GM23338 (cell line): ENCODE measurements around the gene PML. TPM values are rescaled to one million over a fixed set of nuclear protein-coding genes. Genes with fewer than 3 reads are reported as not detected.

Experiments used
- ATAC-seq: fragments of 200-7000 bp; cut with Tn5 transposase; 3 replicates; pipeline ENCODE4 v1.9.1; 2020
- DNase-seq: peaks from one replicate; pipeline ENCODE4 v3.0.0-alpha.2; 2015; ENCODE audit warnings: low spot score
- H2AFZ ChIP-seq: fragments of 200-600 bp; sonication (generic); 2 replicates; pipeline ENCODE4 v1.8.0; 2016; ENCODE audit warnings: antibody characterized with exemption, mild to moderate bottlenecking, moderate library complexity
- H3F3A ChIP-seq: fragments of 200-600 bp; sonication (generic); replicated peaks from 2 replicates; pipeline ENCODE4 v1.8.0; 2017; ENCODE audit warnings: antibody characterized with exemption, mixed run types, low read depth
- H3K27ac ChIP-seq: fragments of 200-600 bp; sonication (generic); 2 replicates; pipeline ENCODE4 v1.6.1; 2016; ENCODE audit warnings: low read depth
- H3K27me3 ChIP-seq: fragments of 200-600 bp; sonication (generic); 2 replicates; pipeline ENCODE4 v1.8.0; 2016; ENCODE audit warnings: mild to moderate bottlenecking, mixed run types, moderate library complexity; ENCODE audit not compliant: insufficient read depth
- H3K36me3 ChIP-seq: fragments of 200-600 bp; sonication (generic); 2 replicates; pipeline ENCODE4 v1.8.0; 2016; ENCODE audit warnings: mild to moderate bottlenecking; ENCODE audit not compliant: insufficient read depth
- H3K4me1 ChIP-seq: fragments of 200-600 bp; sonication (generic); 2 replicates; pipeline ENCODE4 v1.8.0; 2016; ENCODE audit warnings: mild to moderate bottlenecking, moderate library complexity; ENCODE audit not compliant: insufficient read depth
- H3K4me2 ChIP-seq: fragments of 200-600 bp; sonication (generic); 2 replicates; pipeline ENCODE4 v1.7.1; 2017; ENCODE audit warnings: mixed run types
- H3K4me3 ChIP-seq: fragments of 200-600 bp; sonication (generic); 2 replicates; pipeline ENCODE4 v1.6.1; 2016; ENCODE audit warnings: mixed run types
- H3K79me2 ChIP-seq: fragments of 200-600 bp; sonication (generic); replicated peaks from 2 replicates; pipeline ENCODE4 v1.8.0; 2017; ENCODE audit warnings: mild to moderate bottlenecking; ENCODE audit not compliant: insufficient read depth
- H3K9me2 ChIP-seq: fragments of 200-600 bp; sonication (generic); 2 replicates; pipeline ENCODE4 v1.8.0; 2017; ENCODE audit not compliant: insufficient read depth
- H4K20me1 ChIP-seq: fragments of 200-600 bp; sonication (generic); replicated peaks from 2 replicates; pipeline ENCODE4 v1.8.0; 2017; ENCODE audit warnings: mild to moderate bottlenecking; ENCODE audit not compliant: insufficient read depth
- H3K27ac Mint-ChIP-seq: 2 replicates; pipeline ENCODE4 v1.8.0; 2020; ENCODE audit warnings: inconsistent platforms, mild to moderate bottlenecking, moderate library complexity, mixed read lengths
- H3K27me3 Mint-ChIP-seq: 3 replicates; pipeline ENCODE4 v1.8.0; 2022; ENCODE audit warnings: low read depth, mild to moderate bottlenecking, moderate library complexity, mixed read lengths, inconsistent platforms; ENCODE audit not compliant: insufficient read depth, poor library complexity
- H3K36me3 Mint-ChIP-seq: 3 replicates; pipeline ENCODE4 v1.8.0; 2021; ENCODE audit warnings: low read depth, mild to moderate bottlenecking, inconsistent platforms, moderate library complexity, mixed read lengths
- H3K4me1 Mint-ChIP-seq: 3 replicates; pipeline ENCODE4 v1.8.0; 2020; ENCODE audit warnings: mild to moderate bottlenecking, inconsistent platforms, mixed read lengths
- H3K4me3 Mint-ChIP-seq: 3 replicates; pipeline ENCODE4 v1.8.0; 2021; ENCODE audit warnings: moderate library complexity, mild to moderate bottlenecking, inconsistent platforms, mixed read lengths
- H3K9me3 Mint-ChIP-seq: 3 replicates; pipeline ENCODE4 v1.8.0; 2020; ENCODE audit warnings: moderate library complexity, mild to moderate bottlenecking, inconsistent platforms, mixed read lengths
- CREB1 ChIP-seq: fragments of 250-450 bp; sonication (Bioruptor Pico); IDR thresholded peaks from 2 replicates; pipeline ENCODE4 v1.5.0; 2020; ENCODE audit warnings: low read depth, mild to moderate bottlenecking, moderate library complexity
- CTCF ChIP-seq, 2 experiments: fragments of 200-600 bp in 1 of 2; sonication (generic) in 1 of 2; conservative IDR thresholded peaks; 2 replicates each; pipeline versions ENCODE4 v1.5.1 to v1.6.1; 2016 to 2017; ENCODE audit warnings: antibody characterized with exemption in 2 of 2, low read depth in 2 of 2, mild to moderate bottlenecking in 2 of 2, moderate library complexity in 1 of 2
- EZH2 ChIP-seq: fragments of 200-600 bp; sonication (generic); IDR thresholded peaks from one replicate; pipeline ENCODE4 v1.8.0; 2017; ENCODE audit warnings: antibody characterized with exemption, mild to moderate bottlenecking, low read depth; ENCODE audit not compliant: unreplicated experiment
- EZH2phosphoT487 ChIP-seq: fragments of 200-600 bp; sonication (generic); IDR thresholded peaks from one replicate; pipeline ENCODE4 v1.8.1; 2018; ENCODE audit warnings: antibody characterized with exemption; ENCODE audit not compliant: unreplicated experiment
- JUNB ChIP-seq: IDR thresholded peaks from one replicate; pipeline ENCODE4 v1.6.1; 2016; ENCODE audit warnings: antibody characterized with exemption; ENCODE audit not compliant: unreplicated experiment
- NANOG ChIP-seq: IDR thresholded peaks from 2 replicates; pipeline ENCODE4 v1.6.1; 2016; ENCODE audit warnings: antibody characterized with exemption, borderline replicate concordance
- POLR2AphosphoS5 ChIP-seq: IDR thresholded peaks from 2 replicates; pipeline ENCODE4 v1.6.1; 2016; ENCODE audit warnings: antibody characterized with exemption, low read depth
- REST ChIP-seq: IDR thresholded peaks from one replicate; pipeline ENCODE4 v1.6.1; 2018; ENCODE audit warnings: antibody characterized with exemption; ENCODE audit not compliant: unreplicated experiment
- STAT1 ChIP-seq: IDR thresholded peaks from one replicate; pipeline ENCODE4 v1.6.1; 2016; ENCODE audit warnings: antibody characterized with exemption; ENCODE audit not compliant: unreplicated experiment
- ZNF114 ChIP-seq: fragments of 250-450 bp; sonication (Bioruptor Pico); IDR thresholded peaks from 2 replicates; pipeline ENCODE4 v1.5.0; 2020; ENCODE audit warnings: mild to moderate bottlenecking, moderate library complexity
- ZNF331 ChIP-seq: fragments of 250-450 bp; sonication (Bioruptor Pico); IDR thresholded peaks from 2 replicates; pipeline ENCODE4 v1.5.0; 2020; ENCODE audit warnings: low read depth, mild to moderate bottlenecking, moderate library complexity
- ZNF462 ChIP-seq: fragments of 250-450 bp; sonication (Bioruptor Pico); IDR thresholded peaks from 2 replicates; pipeline ENCODE4 v1.5.0; 2020; ENCODE audit warnings: mild to moderate bottlenecking, moderate library complexity
- polyA plus RNA-seq: library from polyadenylated mRNA; unstranded; fragments of >200 nt; fragmentation: Nextera tagmentation; extraction: Ambion mirVana; gene quantifications from 2 replicates; pipeline ENCODE4 v1.2.1, GENCODE V29; 2016
- total RNA-seq: library from RNA; depleted of rRNA; stranded (reverse); fragments of >200 nt; shearing (Covaris generic); gene quantifications from 2 replicates; pipeline ENCODE4 v1.2.3, GENCODE V29; 2014

Gene PML
- total and polyA plus RNA-seq, 2 experiments from 2014 or later: 19.0 to 73.1 TPM

- H3K4me3 Mint-ChIP-seq: no peak overlapping the region
- no peak overlapping the region for H3K4me2 ChIP-seq
These were observed 61.3 kb downstream of the PML start for GRCh38 chr15:74055804-74056203.

More at GRCh38 chr15:74055804-74056203, 61.3 kb downstream of the PML start:
- H3K36me3 Mint-ChIP-seq: no peaks in the 10 kb centered on the region; the same call in 2 of the 3 replicates
- DNase-seq: no peak
- Histone ChIP-seq H3K27ac (no peak overlapping the region), H3K27me3 (peaks cover 12% of the 10 kb centered on the region; the same call in 1 of the 2 replicates), H3K4me1 (peaks cover 9% of the 10 kb centered on the region), H3K4me3 (no peak overlapping the region), H4K20me1 (no peaks in the 10 kb centered on the region), H2AFZ (no peak overlapping the region), H3F3A (no peaks in the 10 kb centered on the region), H3K79me2 (no peaks in the 10 kb centered on the region), H3K9me2 (no peaks in the 10 kb centered on the region), H3K36me3 (no peaks in the 10 kb centered on the region)
- peaks cover 15% of the 10 kb centered on the region for H3K4me1 Mint-ChIP-seq
- no peak overlapping the region for H3K27ac Mint-ChIP-seq
- TF ChIP-seq NANOG: no peak
- no peak for TF ChIP-seq ZNF331 (CRISPR knock-in tag)
- no peak for TF ChIP-seq CTCF (conservative IDR thresholded peaks at IDR 0.05; ENCODE audit: low read depth in 2 of 2)
- TF ChIP-seq EZH2phosphoT487: no peak
- no peak for TF ChIP-seq STAT1
- TF ChIP-seq REST: no peak
- TF ChIP-seq JUNB: no peak
- TF ChIP-seq CREB1: no peak
- TF ChIP-seq ZNF114 (CRISPR knock-in tag): no peak
- no peak for TF ChIP-seq POLR2AphosphoS5
- no peak for TF ChIP-seq EZH2
- no peak for TF ChIP-seq ZNF462 (CRISPR knock-in tag)
- H3K27me3 Mint-ChIP-seq: peaks cover 19% of the 10 kb centered on the region
- no peak for ATAC-seq
- peaks cover 13% of the 10 kb centered on the region; the same call in 1 of the 3 replicates for H3K9me3 Mint-ChIP-seq
